Retinal pigment epithelial cell (primary cell): ENCODE data around the gene SLC36A3.
"Not testable (repeated sequence)": the region's sequence is repeated elsewhere in the genome, so short reads cannot be mapped to it uniquely, and the experiment has no call there.

Experiments used
- DNase-seq: peaks from one replicate; pipeline ENCODE4 v3.0.0-alpha.2; 2010; ENCODE audit warnings: low read depth
- H3K4me3 ChIP-seq: 2 replicates; pipeline ENCODE4 v1.5.1; 2011; ENCODE audit warnings: mild to moderate bottlenecking, low read length, control low read depth, moderate library complexity
- TF ChIP-seq, protein P1 (sequence below): conservative IDR thresholded peaks from 2 replicates; pipeline ENCODE4 v1.5.1; 2011; ENCODE audit warnings: low read depth, low read length, control low read depth, inconsistent platforms

Gene SLC36A3

DNA sequence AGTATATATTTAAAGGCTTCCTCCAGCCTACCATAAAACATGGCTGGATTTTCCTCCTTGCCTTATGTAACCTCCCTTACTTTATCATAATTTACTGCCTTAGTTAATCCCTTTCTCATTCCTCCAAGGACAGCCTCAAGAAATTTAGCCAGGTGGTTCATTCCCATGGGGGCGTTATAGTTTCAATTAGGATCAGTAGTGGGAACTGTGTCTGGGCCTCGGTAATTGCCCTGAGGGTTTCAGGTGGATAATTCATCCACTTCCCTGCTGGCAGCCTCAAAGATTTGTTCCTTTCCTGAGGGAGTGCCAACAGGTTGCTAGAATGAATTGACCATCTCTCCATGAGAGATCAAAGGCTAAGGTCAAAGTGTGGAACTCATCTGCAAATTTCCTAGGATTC is 54.9 kb downstream of the SLC36A3 start:
- H3K4me3 ChIP-seq, result no peak overlapping the region
- DNase-seq, result no peak
- TF ChIP-seq, protein P1, sequence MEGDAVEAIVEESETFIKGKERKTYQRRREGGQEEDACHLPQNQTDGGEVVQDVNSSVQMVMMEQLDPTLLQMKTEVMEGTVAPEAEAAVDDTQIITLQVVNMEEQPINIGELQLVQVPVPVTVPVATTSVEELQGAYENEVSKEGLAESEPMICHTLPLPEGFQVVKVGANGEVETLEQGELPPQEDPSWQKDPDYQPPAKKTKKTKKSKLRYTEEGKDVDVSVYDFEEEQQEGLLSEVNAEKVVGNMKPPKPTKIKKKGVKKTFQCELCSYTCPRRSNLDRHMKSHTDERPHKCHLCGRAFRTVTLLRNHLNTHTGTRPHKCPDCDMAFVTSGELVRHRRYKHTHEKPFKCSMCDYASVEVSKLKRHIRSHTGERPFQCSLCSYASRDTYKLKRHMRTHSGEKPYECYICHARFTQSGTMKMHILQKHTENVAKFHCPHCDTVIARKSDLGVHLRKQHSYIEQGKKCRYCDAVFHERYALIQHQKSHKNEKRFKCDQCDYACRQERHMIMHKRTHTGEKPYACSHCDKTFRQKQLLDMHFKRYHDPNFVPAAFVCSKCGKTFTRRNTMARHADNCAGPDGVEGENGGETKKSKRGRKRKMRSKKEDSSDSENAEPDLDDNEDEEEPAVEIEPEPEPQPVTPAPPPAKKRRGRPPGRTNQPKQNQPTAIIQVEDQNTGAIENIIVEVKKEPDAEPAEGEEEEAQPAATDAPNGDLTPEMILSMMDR, result no peak

- H3K4me3 ChIP-seq, result no peak overlapping the region
- DNase-seq, result no peak
- TF ChIP-seq, protein P1, result no peak
Observed at GRCh38 chr5:151245680-151246219, 57.8 kb downstream of the SLC36A3 start.

GRCh38 chr5:151244206-151244605 is 59.4 kb downstream of the SLC36A3 start:
- no peak for DNase-seq
- TF ChIP-seq, protein P1, result no peak
- H3K4me3 ChIP-seq, result no peak overlapping the region

- TF ChIP-seq, protein P1, result no peak
- no peak overlapping the region for H3K4me3 ChIP-seq
- no peak for DNase-seq
Observed at GRCh38 chr5:151243564-151243963, 60.0 kb downstream of the SLC36A3 start.

- H3K4me3 ChIP-seq, result no peak overlapping the region
- no peak for DNase-seq
- TF ChIP-seq, protein P1, result no peak
Observed at GRCh38 chr5:151243127-151243526, 60.4 kb downstream of the SLC36A3 start.

DNA sequence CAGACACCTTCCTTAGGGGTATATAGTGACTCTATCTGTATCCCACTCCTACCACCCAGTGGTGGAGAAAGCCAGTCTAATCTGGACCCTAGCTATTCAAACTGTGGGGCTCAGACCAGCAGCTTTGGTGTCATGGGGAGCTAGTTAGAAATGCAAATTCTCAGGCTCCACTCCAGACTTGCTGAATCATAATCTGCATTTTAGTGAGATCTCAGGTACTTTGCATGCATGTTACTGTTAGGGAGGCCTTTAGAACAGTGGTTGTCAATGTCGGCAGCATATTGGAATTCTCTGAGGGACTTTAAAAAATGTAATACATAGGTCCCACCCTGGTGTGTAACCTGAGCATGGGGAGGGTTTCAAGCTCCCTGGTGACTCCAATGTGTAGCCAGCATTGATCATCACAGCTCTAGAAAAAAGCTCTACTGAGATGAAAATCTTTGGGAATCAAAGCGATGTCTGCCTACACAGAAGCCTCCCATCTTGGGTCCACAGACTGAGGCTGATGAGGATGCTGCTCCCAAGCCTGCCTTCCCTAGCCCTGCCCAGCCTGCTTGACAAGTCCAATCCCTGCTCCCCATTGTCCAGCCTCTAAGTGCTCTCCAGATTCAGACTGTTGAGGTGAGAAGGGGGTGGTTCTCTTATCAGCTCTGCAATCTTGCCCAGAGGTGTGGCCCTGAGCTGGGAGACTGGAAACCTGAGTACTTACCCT is 62.5 kb downstream of the SLC36A3 start:
- TF ChIP-seq, protein P1, result no peak
- no peak for DNase-seq
- no peak overlapping the region for H3K4me3 ChIP-seq

DNA sequence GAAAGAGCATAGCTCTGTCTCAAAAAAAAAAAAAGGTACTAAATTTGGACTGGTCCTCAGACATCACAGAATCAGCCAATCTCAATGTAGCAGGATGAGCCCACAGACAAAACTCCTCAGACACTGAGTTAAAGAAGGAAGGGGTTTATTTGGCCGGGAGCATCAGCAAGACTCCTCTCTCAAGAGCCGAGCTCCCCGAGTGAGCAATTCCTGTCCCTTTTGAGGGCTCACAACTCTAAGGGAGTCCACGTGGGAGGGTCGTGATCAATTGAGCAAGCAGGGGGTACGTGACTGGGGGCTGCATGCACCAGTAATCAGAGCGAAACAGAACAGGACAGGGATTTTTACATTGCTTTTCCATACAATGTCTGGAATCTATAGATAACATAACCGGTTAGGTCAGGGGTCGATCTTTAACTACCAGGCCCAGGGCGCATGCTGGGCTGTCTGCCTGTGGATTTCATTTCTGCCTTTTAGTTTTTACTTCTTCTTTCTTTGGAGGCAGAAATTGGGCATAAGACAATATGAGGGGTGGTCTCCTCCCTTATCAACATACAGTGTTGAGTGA is 63.2 kb downstream of the SLC36A3 start:
- not testable (repeated sequence) for DNase-seq, H3K4me3 ChIP-seq
